WTC11 (cell line): ENCODE results near the gene TRIM17. TPM values are rescaled to one million over a fixed set of nuclear protein-coding genes. Genes with fewer than 3 reads are reported as not detected.
A peak's percentile ranks its signal among the peaks of the same experiment; 100 is the strongest.

Source experiments
- ATAC-seq: fragments of 200-7000 bp; cut with Tn5 transposase; 2 replicates; pipeline ENCODE4 v1.10.0; 2021; ENCODE audit warnings: mild to moderate bottlenecking, moderate library complexity
- CTCF ChIA-PET: fragments of 300-600 bp; sonication (Branson Sonifier 250); formaldehyde crosslinking; loops from one replicate; lab custom pipeline; 2021; ENCODE audit warnings: antibody characterized with exemption; lab: Charles Lee
- POLR2A ChIA-PET: fragments of 350-600 bp; sonication (Branson Sonifier 250); formaldehyde crosslinking; loops from one replicate; lab custom pipeline; 2021; ENCODE audit warnings: antibody characterized with exemption; lab: Charles Lee
- DNase-seq: peaks from one replicate; pipeline ENCODE4 v3.0.0; 2021; ENCODE audit warnings: low spot score
- H3K27ac Mint-ChIP-seq: 2 replicates; pipeline ENCODE4 v1.8.0; 2021; ENCODE audit warnings: mixed read lengths
- H3K27me3 Mint-ChIP-seq: 2 replicates; pipeline ENCODE4 v1.8.0; 2021; ENCODE audit warnings: low read depth, mild to moderate bottlenecking, moderate library complexity, mixed read lengths
- H3K36me3 Mint-ChIP-seq: 2 replicates; pipeline ENCODE4 v1.8.0; 2021; ENCODE audit warnings: mixed read lengths
- H3K4me1 Mint-ChIP-seq: 2 replicates; pipeline ENCODE4 v1.8.0; 2022; ENCODE audit warnings: mixed read lengths
- H3K4me3 Mint-ChIP-seq: 2 replicates; pipeline ENCODE4 v1.8.0; 2021; ENCODE audit warnings: mild to moderate bottlenecking, moderate library complexity, mixed read lengths
- H3K9me3 Mint-ChIP-seq: 2 replicates; pipeline ENCODE4 v1.8.0; 2021; ENCODE audit warnings: mixed read lengths
- ATF3 ChIP-seq: sonication (generic); formaldehyde crosslinking; conservative IDR thresholded peaks from 2 replicates; pipeline ENCODE4 v1.8.1; 2022; ENCODE audit warnings: mild to moderate bottlenecking, missing genetic modification reagents
- CBFB ChIP-seq: sonication (generic); formaldehyde crosslinking; IDR thresholded peaks from 2 replicates; pipeline ENCODE4 v1.8.1; 2022; ENCODE audit warnings: mild to moderate bottlenecking, low read depth, missing genetic modification reagents
- CDX4 ChIP-seq: fragments of 250-450 bp; sonication (Bioruptor Pico); IDR thresholded peaks from 2 replicates; pipeline ENCODE4 v1.9.0; 2021; ENCODE audit warnings: moderate library complexity, mild to moderate bottlenecking, inconsistent platforms, borderline replicate concordance
- ETV6 ChIP-seq: sonication (generic); formaldehyde crosslinking; IDR thresholded peaks from 2 replicates; pipeline ENCODE4 v1.8.1; 2022; ENCODE audit warnings: mild to moderate bottlenecking, missing genetic modification reagents
- HMGXB4 ChIP-seq: sonication (generic); formaldehyde crosslinking; IDR thresholded peaks from 2 replicates; pipeline ENCODE4 v1.8.1; 2023; ENCODE audit warnings: mild to moderate bottlenecking, moderate library complexity, missing genetic modification reagents
- IRF2 ChIP-seq: sonication (generic); formaldehyde crosslinking; IDR thresholded peaks from 2 replicates; pipeline ENCODE4 v1.8.0; 2022; ENCODE audit warnings: low read depth, missing genetic modification reagents, borderline replicate concordance
- NFATC4 ChIP-seq: fragments of 250-450 bp; sonication (Bioruptor Pico); IDR thresholded peaks from 2 replicates; pipeline ENCODE4 v1.9.0; 2021; ENCODE audit warnings: mild to moderate bottlenecking
- NR1H2 ChIP-seq: sonication (generic); formaldehyde crosslinking; IDR thresholded peaks from 2 replicates; pipeline ENCODE4 v1.9.0; 2021; ENCODE audit warnings: mild to moderate bottlenecking, moderate library complexity, missing genetic modification reagents
- OVOL2 ChIP-seq: fragments of 250-450 bp; sonication (Bioruptor Pico); IDR thresholded peaks from 2 replicates; pipeline ENCODE4 v1.9.0; 2021; ENCODE audit warnings: mild to moderate bottlenecking, borderline replicate concordance
- PREB ChIP-seq: sonication (generic); formaldehyde crosslinking; IDR thresholded peaks from 2 replicates; pipeline ENCODE4 v1.8.1; 2022; ENCODE audit warnings: mild to moderate bottlenecking, missing genetic modification reagents, moderate library complexity, borderline replicate concordance
- ZMAT4 ChIP-seq: fragments of 250-450 bp; sonication (Bioruptor Pico); IDR thresholded peaks from 2 replicates; pipeline ENCODE4 v1.9.0; 2021; ENCODE audit warnings: mild to moderate bottlenecking
- ZNF219 ChIP-seq: sonication (generic); formaldehyde crosslinking; IDR thresholded peaks from 2 replicates; pipeline ENCODE4 v1.8.0; 2023; ENCODE audit warnings: missing genetic modification reagents, mild to moderate bottlenecking, borderline replicate concordance
- ZNF232 ChIP-seq: sonication (generic); formaldehyde crosslinking; IDR thresholded peaks from 2 replicates; pipeline ENCODE4 v1.8.0; 2022; ENCODE audit warnings: mild to moderate bottlenecking, missing genetic modification reagents
- ZSCAN18 ChIP-seq: fragments of 250-450 bp; sonication (Bioruptor Pico); IDR thresholded peaks from 2 replicates; pipeline ENCODE4 v2.1.2; 2022; ENCODE audit warnings: mild to moderate bottlenecking, moderate library complexity
- total RNA-seq: library from RNA; stranded (reverse); gene quantifications from 3 replicates; pipeline ENCODE4 v1.2.3, GENCODE V29; 2021
- TF ChIP-seq, protein P1 (sequence below): sonication (generic); formaldehyde crosslinking; IDR thresholded peaks from 2 replicates; pipeline ENCODE4 v1.8.1; 2023; ENCODE audit warnings: mild to moderate bottlenecking, missing genetic modification reagents

The TRIM17 gene
- total RNA-seq, 1 experiment from 2014 or later: 2.6 TPM

- TF ChIP-seq ZSCAN18 (CRISPR knock-in tag) (no peak), CDX4 (CRISPR knock-in tag) (no peak)
These were observed 41.7 kb downstream of the TRIM17 start (continued) for GRCh38 chr1:228374711-228375577.

DNA sequence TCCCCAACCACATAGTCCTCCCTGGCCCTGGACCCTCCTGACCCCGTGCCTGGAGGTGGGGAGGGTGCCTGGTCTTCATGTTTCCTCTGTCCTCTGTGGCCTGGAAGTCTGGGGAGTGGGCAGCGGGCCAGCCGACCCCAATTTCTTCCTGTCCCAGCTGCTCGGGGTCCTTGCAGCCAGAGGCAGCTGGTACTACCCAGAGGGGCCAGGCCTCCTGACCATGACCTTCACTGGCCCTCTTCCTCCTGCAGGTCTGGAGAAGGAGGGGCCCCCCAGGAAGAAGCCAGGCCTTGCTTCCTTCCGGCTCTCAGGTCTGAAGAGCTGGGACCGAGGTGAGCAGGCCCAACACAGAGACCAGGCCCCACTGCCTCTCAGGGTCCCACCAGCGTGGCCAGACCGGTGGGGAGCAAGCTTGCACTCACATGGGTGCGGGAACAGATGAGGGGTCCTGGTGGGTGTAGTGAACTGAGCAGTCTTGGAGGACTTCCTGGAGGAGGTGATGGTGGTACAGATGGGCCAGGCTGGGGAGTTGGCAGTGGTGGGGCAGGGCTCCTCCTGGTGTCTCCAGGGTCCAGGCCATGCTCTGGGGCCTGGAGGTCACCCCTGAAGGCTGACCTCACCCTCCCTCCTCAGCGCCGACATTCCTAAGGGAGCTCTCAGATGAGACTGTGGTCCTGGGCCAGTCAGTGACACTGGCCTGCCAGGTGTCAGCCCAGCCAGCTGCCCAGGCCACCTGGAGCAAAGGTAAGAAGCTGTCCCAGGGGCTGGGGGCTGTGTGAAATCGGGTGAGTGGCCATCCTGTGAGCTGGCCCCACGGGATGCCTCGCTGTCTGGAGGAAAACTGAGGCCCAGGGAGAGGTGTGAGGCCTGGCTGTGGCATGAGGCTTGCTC is 42.7 kb downstream of the TRIM17 start:
- no peak overlapping the region for H3K27ac Mint-ChIP-seq
- POLR2A ChIA-PET: no interaction called here
- CTCF ChIA-PET: interaction anchor here (1.6 kb wide), 1 partner anchor 65 kb away, joined by 4 read pairs; no protein-coding TSS in a partner anchor
- no peak overlapping the region for H3K4me3 Mint-ChIP-seq
- no peak for DNase-seq
- H3K4me1 Mint-ChIP-seq: 0 out of 2 replicates have a peak, but pooled peaks cover 2% of the 10 kb centered on the region
- TF ChIP-seq IRF2 (CRISPR knock-in tag) (no peak), ZMAT4 (no peak), HMGXB4 (CRISPR knock-in tag) (no peak), NFATC4 (no peak), PREB (CRISPR knock-in tag) (no peak), ZNF219 (CRISPR knock-in tag) (no peak)
- TF ChIP-seq, protein P1, sequence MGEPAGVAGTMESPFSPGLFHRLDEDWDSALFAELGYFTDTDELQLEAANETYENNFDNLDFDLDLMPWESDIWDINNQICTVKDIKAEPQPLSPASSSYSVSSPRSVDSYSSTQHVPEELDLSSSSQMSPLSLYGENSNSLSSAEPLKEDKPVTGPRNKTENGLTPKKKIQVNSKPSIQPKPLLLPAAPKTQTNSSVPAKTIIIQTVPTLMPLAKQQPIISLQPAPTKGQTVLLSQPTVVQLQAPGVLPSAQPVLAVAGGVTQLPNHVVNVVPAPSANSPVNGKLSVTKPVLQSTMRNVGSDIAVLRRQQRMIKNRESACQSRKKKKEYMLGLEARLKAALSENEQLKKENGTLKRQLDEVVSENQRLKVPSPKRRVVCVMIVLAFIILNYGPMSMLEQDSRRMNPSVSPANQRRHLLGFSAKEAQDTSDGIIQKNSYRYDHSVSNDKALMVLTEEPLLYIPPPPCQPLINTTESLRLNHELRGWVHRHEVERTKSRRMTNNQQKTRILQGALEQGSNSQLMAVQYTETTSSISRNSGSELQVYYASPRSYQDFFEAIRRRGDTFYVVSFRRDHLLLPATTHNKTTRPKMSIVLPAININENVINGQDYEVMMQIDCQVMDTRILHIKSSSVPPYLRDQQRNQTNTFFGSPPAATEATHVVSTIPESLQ (CRISPR knock-in tag): no peak
- TF ChIP-seq, all 79 proteins: peak for 0
- Mint-ChIP-seq H3K36me3 (no peaks in the 10 kb centered on the region), H3K27me3 (peaks cover 2% of the 10 kb centered on the region), H3K9me3 (no peaks in the 10 kb centered on the region)
- ATAC-seq: no peak

DNA sequence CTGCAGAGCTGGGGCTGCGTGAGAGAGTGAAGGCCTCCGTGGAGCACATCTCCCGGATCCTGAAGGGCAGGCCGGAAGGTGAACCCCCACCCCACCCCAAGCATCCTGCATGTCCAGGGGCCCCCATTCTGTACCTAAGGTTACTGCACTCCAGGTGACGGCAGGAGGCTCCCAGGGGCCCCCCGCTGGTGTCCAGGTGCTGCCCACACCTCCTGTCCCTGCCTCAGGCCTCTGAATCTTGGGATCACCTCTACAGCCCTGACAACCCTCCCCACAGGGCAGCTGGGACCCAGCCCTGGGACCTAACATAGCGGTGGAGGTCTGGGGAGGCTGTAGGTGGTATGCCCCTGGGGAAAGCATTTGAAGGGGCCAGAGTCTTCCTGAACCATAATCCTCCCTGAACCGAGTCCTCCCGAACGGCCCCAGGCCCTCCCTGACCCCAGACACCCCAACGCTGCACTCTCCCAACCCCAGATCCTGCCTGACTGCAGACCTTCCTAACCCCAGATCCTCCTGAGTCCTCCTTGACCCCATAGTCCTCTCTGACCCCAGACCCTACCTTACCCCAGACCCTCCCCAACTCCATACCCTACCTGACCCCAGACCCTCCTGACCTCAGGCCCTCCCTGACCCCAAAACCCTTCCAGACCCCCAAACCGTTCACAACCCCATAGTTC is 43.5 kb downstream of the TRIM17 start:
- H3K27me3 Mint-ChIP-seq: no peaks in the 10 kb centered on the region
- no peak for TF ChIP-seq NR1H2 (CRISPR knock-in tag)
- no peak for TF ChIP-seq CBFB (CRISPR knock-in tag)
- no peak for TF ChIP-seq ZNF219 (CRISPR knock-in tag)
- no peak for TF ChIP-seq ZNF232 (CRISPR knock-in tag)
- TF ChIP-seq OVOL2 (CRISPR knock-in tag): no peak
- TF ChIP-seq ETV6 (CRISPR knock-in tag): no peak
- TF ChIP-seq, protein P1 (CRISPR knock-in tag): no peak
- TF ChIP-seq ATF3: no peak
- no peaks in the 10 kb centered on the region for H3K36me3 Mint-ChIP-seq
- peaks cover 5% of the 10 kb centered on the region; the same call in 1 of the 2 replicates for H3K4me1 Mint-ChIP-seq
- peak; percentile 6 for DNase-seq
- no peaks in the 10 kb centered on the region for H3K9me3 Mint-ChIP-seq
- no peak overlapping the region for H3K4me3 Mint-ChIP-seq
- POLR2A ChIA-PET: no interaction called here
- no peak overlapping the region for H3K27ac Mint-ChIP-seq
- CTCF ChIA-PET: interaction anchor here (1.6 kb wide), 1 partner anchor 64 kb away, joined by 4 read pairs; no protein-coding TSS in a partner anchor
- ATAC-seq: no peak
